Panc1 (cell line): ENCODE results near the gene MBOAT7.

Experiments used
- CTCF ChIP-seq: fragments of 450-650 bp; IDR thresholded peaks from 2 replicates; pipeline ENCODE4 v1.5.1; 2017; ENCODE audit warnings: mild to moderate bottlenecking
- POLR2AphosphoS5 ChIP-seq: IDR thresholded peaks from 2 replicates; pipeline ENCODE4 v1.6.1; 2012; ENCODE audit warnings: mild to moderate bottlenecking, low read depth, low read length, moderate library complexity
- SIN3A ChIP-seq: IDR thresholded peaks from 2 replicates; pipeline ENCODE4 v1.6.1; 2012; ENCODE audit warnings: low read depth, mild to moderate bottlenecking, low read length, moderate library complexity, borderline replicate concordance; ENCODE audit not compliant: insufficient read depth
- TCF7L2 ChIP-seq: IDR thresholded peaks from 2 replicates; pipeline ENCODE4 v1.6.1; 2011; ENCODE audit warnings: mild to moderate bottlenecking, low read depth, low read length, inconsistent platforms

DNA sequence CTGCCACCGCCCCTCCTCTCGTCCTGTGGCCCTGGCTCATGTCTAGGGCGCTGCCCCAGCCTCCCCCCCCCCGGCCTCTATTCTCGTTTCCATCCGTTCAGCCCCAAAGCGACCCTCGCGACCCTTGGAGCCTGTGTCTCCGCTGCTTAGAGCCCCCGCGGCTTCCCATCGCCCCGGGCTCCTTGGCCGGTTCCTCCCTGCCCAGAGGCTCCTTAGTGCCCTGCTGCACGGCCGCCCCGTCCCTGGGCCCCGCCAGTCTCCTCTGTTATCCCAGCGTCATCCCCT, 61.0 kb downstream of the MBOAT7 start:
- TF ChIP-seq CTCF, result no peak
- no peak for TF ChIP-seq SIN3A
- TF ChIP-seq POLR2AphosphoS5, result no peak
- TF ChIP-seq TCF7L2, result no peak
